ENCODE measurements around the gene HCN2.
"Not testable (repeated sequence)": the region's sequence is repeated elsewhere in the genome, so short reads cannot be mapped to it uniquely, and the experiment has no call there.

HCN2 gene

DNA sequence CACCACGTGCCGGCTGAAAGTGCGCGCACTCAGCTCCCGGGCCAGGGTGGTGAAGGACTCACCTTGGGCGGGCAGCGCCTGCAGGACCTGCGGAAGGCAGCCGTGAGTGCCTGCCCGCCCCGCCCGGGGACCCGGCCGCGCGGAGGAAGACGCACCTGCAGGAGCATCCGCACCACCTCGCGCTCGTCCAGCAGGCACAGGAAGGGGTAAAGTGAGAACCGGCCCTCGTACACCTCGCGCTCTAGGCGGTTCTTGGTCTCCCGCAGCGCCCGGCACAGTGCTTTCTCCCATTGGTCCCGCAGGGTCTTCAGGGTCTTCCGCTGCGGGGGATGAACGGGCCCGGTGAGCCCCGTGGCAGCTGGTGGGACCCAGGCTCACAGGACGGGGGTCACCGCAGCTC, 33.0 kb downstream of the HCN2 start:
- no peak for DNase-seq

DNA sequence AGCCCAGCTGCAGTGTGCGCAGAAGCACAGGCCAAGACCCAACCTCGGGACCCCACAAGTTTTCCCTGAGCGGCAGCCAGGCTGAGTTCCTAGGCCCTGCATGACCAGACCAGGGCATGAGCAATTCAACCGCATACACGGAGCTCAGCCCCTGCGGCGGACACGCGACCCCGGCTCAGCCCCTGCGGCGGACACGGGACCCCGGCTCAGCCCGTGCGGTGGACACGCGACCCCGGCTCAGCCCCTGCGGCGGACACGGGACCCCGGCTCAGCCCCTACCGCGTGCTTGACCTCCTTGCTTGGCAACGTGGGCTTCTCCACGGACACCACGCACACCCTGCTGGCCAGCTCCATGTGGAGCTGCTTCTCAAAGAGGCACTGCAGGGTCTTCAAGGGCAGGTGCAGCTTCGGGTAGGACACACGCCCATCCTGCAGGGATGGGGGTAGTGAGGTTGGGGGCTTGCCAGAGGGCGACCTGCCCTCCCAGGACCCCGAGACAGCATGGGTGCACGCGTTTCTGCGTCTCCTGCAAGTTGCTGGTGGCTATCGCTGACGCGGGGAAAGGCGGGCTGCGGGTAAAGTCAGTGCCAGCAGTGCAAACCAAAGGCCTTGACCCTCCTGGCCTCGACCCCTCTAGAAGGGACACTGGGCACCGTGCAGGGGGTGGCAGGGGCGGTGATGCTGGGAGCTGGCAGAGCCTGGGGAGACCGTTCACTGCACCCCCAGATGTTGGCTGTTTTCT, 33.7 kb downstream of the HCN2 start:
- no peak for DNase-seq

DNA sequence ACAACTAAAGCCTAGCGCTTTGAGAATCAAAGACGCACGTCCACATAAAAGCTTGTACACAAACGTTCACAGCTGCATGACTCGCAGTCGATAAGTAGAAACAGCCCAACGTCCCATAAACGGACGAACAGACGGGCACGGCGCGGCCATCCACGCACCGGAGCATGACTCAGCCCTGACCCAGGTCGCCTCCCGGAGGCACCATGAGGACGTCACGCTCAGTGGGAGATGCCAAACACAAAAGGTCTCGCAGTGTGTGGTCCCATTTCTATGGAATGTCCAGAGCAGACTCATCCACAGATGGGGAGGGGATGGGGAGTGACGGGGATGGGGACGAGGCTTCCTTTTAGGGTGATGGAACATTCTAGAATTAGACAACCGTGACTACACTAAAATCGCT, 34.3 kb downstream of the HCN2 start:
- no peak for DNase-seq

DNA sequence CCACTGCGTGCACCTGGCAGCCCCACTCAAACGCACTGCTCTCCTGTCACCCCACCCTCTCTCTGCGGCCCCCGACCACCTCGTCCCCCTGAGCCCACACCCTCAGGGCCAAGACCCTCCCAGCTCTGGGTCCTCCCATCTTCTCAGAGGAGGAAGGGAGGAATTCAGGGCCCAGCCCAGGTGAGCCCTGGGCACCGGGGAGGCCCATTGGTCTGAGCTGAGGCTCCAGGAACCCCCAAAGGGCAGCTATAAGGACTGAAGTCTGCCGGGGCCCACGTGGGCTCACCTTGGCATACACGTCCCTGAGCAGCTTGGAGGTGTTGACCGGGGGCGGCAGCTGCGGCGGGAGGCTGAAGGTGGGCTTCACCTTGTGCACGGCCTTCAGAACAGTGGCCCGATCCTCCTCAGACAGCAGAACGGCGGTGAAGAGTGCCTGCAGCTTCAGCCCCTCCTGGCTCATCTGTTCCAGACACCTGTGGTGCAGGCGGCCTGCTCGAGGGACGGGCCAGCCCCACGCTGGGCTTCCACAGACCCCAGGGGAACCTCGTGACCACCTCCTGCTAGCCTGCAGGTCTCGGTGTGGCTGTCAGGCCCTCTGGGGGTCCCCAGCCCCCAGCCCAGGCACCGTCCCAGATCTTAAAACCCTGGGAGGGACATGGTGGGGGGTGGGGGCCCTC, 34.9 kb downstream of the HCN2 start:
- DNase-seq = no peak

DNA sequence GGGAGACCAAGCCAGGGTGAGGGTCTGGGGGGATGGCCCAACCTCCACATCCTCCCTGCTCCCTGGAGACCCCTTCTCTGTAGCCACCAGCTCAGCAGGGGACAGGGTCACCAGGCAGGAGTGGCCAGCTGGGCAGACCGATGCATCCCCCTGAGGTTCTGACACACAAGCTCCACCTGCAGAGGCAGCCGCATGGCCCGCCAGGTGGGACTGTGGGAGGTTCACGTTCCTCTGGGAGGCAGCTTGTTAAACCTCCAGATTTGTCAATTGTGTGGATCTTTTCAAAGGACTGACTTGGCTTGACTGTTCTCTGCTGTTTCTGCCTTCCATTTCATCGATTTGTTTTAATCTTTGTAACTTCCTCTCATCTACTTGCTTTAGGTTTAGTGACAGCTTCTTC, 35.6 kb downstream of the HCN2 start:
- DNase-seq = no peak

DNA sequence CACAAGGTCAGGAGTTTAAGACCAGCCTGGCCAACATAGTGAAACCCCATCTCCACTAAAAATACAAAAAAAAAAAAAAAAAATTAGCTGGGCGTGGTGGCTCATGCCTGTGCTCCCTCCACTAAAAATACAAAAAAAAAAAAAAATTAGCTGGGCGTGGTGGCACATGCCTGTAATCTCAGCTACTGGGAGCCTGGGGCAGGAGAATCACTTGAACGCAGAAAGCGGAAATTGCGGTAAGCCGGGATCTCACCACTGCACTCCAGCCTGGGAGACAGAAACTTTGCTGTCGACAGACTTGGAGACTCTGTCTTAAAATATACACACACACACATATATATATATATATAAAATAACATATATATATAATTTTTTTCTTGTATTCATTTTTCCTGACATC, 36.9 kb downstream of the HCN2 start:
- DNase-seq = not testable (repeated sequence)

DNA sequence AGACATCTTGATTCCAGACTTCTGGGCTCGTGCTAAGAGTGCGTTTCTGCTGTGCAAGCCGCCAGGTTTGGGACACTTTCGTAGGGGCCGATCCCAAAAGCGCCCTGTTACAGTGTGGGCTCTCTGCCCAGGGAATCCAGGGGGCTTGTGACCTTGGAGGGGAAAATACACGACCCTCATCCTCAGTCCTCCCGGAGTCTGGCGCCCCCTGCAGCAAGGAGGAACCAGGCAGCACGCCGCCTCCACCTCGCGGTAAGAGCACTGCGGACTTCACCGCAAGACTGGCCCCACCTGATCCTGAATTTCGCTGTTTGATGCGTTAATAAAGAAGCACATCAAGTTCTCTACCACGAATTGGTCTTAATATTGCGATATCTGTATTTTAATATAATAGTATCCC, 38.5 kb downstream of the HCN2 start:
- peak; percentile 36 for DNase-seq

DNA sequence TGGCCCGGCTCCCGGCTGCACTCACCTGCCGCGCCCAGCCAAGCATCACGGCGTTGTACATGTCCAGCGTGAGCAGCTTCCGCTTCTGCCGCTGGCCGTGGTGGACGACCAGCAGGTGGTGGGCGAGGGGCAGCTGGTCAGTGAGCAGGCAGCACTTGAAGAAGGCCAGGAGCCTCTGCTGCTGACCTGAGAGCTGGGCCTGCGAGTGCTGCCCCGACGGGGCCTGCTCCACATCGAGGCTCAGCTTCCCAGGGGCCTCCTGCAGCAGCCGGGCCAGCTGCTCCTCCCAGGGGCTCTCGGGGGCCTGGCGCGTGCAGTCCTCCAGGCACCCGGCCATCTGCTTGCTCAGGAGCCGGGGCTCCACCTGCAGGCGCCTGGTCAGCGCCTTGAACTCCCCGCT, 39.8 kb downstream of the HCN2 start:
- DNase-seq = not testable (repeated sequence)

DNA sequence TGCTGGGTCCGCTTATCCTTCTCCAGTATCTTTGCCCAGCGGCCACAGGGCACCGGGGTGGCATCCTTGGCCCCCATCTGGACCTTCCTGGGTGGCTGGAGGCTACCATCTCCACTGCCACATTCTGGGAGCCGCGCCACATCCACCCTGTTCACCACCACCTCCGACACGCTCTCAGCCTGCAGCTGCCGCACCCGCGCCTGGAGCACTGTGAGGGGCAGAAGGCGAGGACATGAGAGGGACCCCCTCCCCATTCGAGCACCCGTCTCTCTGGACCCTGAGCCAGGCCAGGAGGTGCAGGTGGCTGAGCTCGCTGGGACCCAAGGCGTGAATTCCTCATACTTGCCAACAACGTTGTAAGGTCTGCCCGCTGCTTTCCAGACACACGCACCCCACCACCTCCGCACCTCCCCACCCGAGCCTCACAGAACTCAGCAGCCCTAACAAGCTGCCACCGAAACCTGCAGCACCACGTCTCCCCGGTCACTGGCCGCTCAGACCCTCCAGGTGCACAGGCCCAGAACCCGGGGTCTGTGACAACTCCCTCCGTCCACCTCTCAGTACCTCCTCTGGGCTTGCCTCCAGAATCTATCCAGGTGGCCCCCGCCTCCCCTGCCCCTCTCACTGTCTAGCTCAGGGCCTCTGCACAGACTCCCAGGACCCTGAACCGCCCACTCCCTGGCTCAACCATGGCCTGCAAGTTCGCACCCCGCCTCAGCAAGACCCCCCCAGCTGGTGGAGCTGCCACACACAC, 40.5 kb downstream of the HCN2 start:
- no peak for DNase-seq

DNA sequence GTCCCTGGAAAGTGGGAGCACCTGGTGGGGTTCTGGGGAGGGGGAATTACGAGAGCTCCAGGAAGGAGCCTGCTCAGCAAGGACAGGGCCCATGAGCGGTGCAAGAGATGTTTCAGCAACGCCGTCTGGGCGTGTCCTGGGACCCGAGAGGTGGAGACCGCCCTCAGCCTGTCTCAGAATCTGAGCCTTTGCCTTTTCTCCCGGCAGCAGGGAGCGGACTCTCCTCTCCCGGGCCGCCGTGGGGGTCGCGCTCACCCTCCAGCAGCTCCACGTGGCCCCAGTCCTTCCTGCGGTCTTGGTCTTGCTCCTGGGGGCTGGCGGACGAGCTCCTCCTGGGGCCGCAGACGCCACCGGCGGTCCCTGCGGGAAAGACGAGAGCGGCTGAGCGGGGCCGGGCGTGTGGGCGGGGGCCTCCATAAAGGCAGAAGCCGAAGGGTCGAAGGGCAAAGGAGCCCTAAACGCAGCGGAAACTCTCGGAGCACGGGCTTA, 42.9 kb downstream of the HCN2 start:
- DNase-seq = peak; percentile 57

DNA sequence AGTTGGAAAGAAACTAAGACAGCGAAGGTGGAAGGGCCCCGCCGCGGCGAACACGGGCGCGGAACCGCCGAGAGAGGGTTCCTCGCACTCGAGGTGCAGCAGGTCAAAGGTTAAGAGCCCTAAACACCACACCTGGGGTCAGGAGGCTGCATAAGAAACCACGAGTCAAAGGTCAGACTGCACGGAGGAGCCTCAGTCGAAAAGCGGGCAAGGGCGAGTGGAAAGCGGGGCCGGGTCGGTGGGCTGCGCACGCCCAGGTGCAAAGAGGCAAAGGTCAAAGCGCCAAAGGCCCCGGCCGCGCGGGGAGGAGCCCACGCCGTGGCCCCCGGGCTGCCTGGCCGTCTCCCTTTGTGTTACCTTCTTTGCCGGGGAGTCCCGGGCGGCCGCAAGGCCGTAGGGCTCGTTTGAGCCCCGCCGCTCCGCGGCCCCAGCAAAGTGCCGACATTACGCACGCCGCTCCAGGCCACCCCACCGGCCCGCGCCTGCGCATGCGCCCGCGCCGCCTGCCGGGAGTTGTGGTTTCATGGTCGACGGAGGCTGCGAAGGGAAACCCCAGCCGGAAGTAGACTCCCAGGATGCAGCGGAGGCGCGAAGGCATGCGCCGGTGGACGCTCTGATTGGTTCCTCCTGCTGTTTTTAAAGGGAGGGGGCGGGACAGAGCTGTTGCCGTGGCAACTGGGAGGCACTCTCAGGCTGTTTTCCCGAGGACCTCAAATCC, 43.5 kb downstream of the HCN2 start, which contains the start of gene POLRMT:
POLRMT (minus strand) TSS at position 470 of the 718 bp plus-strand sequence; CDS start at position 445, 25 bp downstream.
- peak; percentile 94 for DNase-seq

DNA sequence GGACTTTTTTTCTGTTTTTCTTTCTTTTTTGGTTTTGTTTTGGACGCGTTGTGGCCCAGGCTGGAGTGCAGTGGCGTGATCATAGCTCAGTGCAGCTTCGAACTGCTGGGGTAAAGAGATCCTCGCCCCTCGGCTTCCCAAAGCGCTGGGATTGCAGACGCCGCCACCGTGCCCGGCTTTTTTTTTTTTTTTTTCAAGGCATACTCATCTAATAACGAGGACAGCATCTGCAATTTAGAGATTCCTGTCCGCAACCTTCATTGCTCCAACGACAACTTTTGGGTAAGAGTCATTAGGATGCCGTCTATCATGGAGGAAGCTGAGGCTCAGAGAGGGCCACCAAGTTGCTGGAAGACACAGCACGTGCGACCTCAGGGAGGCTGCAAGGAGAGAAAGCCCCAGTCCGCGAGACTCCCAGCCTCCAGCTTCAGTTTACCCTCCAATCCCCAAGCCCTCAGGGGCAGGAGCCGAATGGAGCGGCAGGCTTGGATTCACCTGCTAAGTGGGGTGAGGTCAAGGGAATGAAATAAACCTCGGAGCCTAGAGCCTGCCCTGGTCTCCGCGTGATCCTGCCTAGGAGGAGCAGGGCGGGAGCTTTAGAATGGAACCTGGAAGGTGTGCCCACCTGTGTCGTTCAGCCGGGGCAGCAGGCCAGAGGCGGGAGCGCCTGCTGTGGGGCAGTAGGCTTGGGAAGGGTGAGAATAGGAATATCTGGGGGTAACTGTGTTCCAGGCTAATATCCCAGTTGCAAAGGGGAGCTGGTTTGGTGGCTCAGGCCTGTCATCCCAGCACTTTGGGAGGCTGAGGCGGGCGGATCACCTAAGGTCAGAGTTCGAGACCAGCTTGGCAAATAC, 44.3 kb downstream of the HCN2 start:
- DNase-seq = no peak

DNA sequence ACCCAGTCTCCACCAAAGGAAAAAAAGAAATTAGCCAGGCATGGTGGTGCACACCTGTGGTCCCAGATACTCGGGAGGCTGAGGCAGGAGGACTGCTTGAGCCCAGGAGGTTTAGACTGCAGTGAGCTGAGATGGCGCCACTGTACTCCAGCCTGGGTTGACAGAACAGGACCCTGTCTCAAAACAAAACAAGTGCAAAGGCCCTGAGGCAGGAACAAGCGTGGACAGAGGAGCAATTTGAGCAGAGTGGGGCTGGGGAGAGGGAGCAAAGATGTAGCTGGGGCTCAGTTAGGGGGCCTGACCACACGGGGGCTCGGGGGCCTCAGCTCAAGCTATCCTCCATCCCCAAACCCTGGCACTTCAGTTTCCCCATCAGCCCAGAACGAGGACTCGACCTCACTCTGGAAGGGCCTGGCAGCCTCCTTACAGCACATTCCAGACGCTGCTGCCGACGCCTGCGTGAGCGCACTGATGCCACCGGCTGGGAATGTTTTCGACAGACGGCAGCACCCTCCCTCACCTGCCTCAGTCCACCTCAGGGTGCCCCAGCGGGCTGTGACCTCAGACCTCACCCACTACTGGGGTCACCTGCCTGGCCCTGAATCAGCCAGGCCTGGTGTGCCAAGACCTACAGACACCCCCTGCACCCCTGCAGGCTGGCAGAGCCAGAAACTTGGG, 45.4 kb downstream of the HCN2 start:
- DNase-seq = no peak

DNA sequence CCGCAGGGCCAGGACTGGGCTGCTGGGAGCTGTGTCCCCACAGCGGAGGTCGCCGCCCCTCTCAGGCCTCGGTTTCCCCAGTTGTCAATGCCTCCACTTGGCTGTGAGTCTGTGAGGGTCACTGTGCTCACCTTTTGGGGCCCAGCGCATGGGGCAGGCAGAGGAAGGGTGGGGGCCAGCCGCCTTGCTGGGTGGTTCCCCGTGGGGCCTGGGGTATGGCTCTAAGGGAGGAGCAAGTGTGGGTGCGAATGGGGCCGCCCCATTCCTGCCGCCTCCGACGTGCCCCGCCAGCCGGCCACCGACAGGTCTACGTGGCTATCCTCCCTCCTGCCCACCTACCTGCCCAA, 49.2 kb downstream of the HCN2 start:
- no peak for DNase-seq

DNA sequence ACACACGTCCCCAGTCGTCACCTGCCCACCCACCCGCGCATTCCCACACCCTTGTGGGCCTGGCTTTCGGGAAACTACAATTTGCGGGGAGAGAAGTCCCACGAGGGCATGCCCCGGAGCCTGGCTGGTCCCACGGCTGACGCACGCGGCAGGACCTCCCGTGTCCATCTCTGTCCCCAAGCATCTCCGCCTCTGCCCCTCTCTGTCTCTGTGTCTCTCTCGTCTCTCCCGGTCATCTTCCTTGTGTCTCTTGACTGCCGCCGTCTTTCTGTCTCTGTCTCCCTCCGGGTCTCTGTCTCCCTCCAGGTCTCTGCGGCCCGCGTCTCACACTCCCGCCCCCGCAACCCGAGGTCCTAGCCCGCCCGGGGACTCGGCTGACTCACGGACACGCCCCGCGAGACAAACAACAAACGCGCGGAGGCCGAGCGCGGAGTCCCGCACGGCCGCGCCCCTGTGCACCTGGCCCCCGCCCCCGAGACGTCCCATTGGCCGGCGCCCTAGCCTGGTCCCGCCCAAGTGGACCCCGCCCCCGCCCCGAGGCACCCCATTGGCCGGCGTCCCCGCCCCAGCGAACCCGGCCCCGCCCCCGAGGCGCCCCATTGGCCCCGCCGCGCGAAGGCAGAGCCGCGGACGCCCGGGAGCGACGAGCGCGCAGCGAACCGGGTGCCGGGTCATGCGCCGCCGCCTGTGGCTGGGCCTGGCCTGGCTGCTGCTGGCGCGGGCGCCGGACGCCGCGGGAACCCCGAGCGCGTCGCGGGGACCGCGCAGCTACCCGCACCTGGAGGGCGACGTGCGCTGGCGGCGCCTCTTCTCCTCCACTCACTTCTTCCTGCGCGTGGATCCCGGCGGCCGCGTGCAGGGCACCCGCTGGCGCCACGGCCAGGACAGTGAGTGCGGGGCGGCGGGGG, 49.8 kb downstream of the HCN2 start, which contains the start of gene FGF22:
FGF22 (plus strand) TSS at position 627 of the 908 bp plus-strand sequence; CDS start at position 674, 47 bp downstream.
- peak; percentile 96 for DNase-seq

DNA sequence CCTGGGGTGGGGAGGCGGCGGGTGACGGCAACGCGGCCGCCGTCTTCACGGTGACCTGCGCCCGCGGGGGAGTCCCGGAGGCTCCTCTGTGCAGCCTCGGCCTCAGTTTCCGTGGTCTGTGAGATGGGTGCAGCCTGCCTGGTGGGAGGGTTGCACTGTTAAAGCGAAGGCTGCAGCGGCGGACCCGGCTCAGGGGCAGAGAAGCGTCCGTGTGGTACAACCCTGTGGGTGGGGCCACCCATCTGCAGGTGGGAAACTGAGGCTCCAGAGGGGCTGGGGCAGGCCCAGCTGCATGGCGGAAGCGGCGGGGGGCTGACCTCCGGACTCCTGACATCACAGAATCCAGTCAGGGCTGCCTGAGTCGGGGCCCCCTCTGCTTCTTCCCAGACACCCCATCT, 50.5 kb downstream of the HCN2 start:
- no peak for DNase-seq

DNA sequence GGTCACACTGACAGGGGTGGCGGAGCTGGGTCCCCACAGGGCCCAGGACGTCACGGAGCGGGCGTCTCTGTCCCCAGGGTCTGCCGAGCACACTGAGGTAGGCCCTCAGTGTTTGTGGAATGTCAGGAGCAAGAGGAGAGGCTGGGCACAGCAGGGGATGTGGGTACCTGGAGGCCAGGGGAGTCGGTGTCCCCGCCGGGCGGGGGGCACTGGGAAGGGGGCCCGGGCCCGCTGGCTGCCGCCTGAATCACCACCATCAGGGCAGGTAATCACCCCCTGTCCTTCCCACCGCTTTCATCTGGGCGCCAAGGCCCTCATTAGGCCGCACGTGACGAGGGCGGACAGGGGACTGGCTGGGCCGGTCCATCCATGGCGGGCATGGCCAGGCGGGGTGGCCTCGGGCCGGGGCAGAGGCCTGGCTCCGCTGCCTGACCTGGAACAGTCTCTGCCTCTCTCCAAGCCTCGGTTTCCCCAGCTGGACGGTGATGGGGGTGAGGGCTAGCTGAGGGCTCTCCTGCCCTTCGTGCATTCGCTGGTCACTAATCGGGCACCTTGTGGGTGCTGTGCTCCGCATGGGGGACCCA, 51.0 kb downstream of the HCN2 start:
- DNase-seq = no peak

DNA sequence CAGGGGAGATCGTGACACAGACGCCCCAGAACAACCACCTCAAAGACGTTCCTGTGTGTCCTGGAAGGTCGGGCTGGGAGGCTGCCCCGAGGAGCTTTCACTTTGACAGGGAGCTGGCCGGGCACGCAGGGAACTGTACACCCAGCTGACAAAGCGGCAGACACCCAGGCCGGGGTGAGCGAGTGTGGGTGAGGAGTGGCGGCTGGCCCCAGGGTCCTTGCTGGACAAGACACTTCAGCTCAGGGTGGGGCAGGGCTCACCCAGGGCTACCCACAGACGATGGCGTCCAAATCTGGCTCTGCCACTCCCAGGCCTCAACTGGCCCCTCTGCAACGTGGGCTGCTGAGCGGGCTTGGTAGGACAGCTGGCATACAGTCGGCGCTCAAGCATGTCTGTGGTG, 52.0 kb downstream of the HCN2 start:
- DNase-seq = no peak

DNA sequence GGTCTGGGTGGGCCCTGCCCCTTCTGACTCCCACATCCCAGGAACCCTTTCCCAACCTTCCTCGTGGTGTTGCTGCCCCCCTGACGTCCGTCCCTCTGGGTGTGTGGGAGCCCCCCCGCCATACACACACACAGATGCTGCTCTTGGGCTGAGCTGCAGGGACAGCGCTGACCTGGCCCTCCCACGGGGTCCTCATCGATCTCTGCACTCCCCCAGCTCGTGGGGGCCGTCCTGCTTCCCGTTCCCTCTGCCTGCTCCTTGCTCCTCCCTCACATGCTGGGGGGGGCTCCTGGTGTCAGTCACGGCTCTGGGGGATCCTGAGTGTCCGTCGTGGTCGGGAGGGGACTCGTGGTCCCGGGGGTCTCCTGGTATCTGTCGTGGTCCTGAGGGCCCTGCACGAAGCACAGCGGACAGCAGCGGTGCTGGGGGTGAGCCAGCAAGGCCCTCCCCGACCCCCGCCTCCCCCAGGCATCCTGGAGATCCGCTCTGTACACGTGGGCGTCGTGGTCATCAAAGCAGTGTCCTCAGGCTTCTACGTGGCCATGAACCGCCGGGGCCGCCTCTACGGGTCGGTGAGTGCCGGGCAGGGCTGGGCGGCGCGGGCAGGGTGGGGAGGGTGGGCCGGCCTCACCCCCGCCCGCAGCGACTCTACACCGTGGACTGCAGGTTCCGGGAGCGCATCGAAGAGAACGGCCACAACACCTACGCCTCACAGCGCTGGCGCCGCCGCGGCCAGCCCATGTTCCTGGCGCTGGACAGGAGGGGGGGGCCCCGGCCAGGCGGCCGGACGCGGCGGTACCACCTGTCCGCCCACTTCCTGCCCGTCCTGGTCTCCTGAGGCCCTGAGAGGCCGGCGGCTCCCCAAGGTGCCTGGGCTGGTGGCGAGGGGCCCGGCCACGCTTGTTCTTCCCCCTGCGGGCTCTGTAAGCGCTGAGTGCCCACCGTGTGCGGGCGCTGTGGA, 53.4 kb downstream of the HCN2 start:
- no peak for DNase-seq

Measured in stimulated activated CD4-positive, alpha-beta T cell treated with anti-CD3 and anti-CD28 coated beads, Interleukin-4, amount 100 ng/mL, for 1 hour (primary cell).